Measurements from ENCODE around the gene ALAS1.
A peak's percentile ranks its signal among the peaks of the same experiment; 100 is the strongest.

Gene ALAS1

GRCh38 chr3:52236424-52236886 is 38.5 kb downstream of the ALAS1 start:
- no peak for TF ChIP-seq CTCF (IDR thresholded peaks at IDR 0.05)
- Mint-ChIP-seq H3K9me3 (no peaks in the 10 kb centered on the region), H3K27ac (no peak overlapping the region), H3K27me3 (ENCODE audit: low read depth, poor library complexity) (no peaks in the 10 kb centered on the region), H3K4me3 (no peak overlapping the region), H3K4me1 (peaks cover 52% of the 10 kb centered on the region), H3K36me3 (ENCODE audit: low read depth) (peaks cover 4% of the 10 kb centered on the region)
- no peak for DNase-seq

DNA sequence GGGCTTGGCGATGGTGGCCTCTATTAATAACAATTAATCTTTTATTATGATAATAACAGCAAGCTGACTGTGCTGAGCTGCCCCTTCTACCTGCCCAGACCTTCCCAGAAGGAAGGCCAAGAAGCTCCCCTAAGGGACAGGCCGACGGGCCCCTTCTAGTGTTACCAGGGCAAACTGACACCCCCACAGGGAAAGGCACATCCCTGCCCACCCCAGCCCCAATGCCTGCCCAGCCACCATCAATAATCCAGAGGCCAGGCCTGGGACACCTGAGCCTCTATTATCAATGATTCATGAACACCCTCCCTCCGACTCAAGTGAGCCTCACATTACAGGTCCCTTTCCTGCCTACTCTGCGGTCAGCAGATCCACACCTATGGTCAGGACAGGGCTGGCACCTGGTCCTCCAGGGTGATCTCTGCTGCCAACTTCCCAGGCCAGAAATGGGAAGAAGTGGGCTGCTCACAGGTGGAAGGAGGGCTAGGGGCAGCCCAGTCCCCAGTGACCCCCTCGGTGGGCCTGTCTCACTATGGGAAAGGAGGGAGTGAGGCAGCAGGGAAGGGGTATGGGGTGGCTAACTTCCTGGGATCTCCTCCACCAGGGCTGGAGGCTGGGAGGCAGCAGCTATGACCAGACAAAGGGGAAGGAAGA is 39.2 kb downstream of the ALAS1 start:
- Mint-ChIP-seq H3K4me3 (peak overlapping the region; percentile 50), H3K27me3 (ENCODE audit: low read depth, poor library complexity) (peaks cover under 1% of the 10 kb centered on the region), H3K9me3 (no peaks in the 10 kb centered on the region), H3K27ac (no peak overlapping the region), H3K4me1 (peaks cover 52% of the 10 kb centered on the region), H3K36me3 (ENCODE audit: low read depth) (peaks cover 6% of the 10 kb centered on the region)
- TF ChIP-seq CTCF (IDR thresholded peaks at IDR 0.05) = no peak
- DNase-seq = no peak

GRCh38 chr3:52237657-52238172 is 39.8 kb downstream of the ALAS1 start:
- Mint-ChIP-seq H3K4me3 (peak overlapping the region; percentile 91), H3K9me3 (no peaks in the 10 kb centered on the region), H3K36me3 (ENCODE audit: low read depth) (peaks cover 7% of the 10 kb centered on the region), H3K27me3 (ENCODE audit: low read depth, poor library complexity) (peaks cover 6% of the 10 kb centered on the region), H3K4me1 (peaks cover 52% of the 10 kb centered on the region), H3K27ac (no peak overlapping the region)
- no peak for DNase-seq
- no peak for TF ChIP-seq CTCF (IDR thresholded peaks at IDR 0.05)

GRCh38 chr3:52238193-52238760 is 40.3 kb downstream of the ALAS1 start:
- H3K36me3 Mint-ChIP-seq (ENCODE audit: low read depth) = peaks cover 7% of the 10 kb centered on the region
- peaks cover 4% of the 10 kb centered on the region for H3K9me3 Mint-ChIP-seq
- peak overlapping the region; percentile 91 for H3K4me3 Mint-ChIP-seq
- peaks cover 12% of the 10 kb centered on the region for H3K27me3 Mint-ChIP-seq (ENCODE audit: low read depth, poor library complexity)
- H3K4me1 Mint-ChIP-seq = peaks cover 52% of the 10 kb centered on the region
- H3K27ac Mint-ChIP-seq = no peak overlapping the region
- DNase-seq = no peak
- TF ChIP-seq CTCF (IDR thresholded peaks at IDR 0.05) = no peak

GRCh38 chr3:52238761-52239701 is 41.1 kb downstream of the ALAS1 start, which contains the start of gene TWF2:
Gene TWF2, minus strand, starts transcription at chr3:52239158. Its CDS starts 142 bp downstream, at chr3:52239016.
- H3K4me3 Mint-ChIP-seq = peak within 1 kb of the TSS; percentile 91
- peaks cover 52% of the 10 kb centered on the region for H3K4me1 Mint-ChIP-seq
- H3K9me3 Mint-ChIP-seq = peaks cover 7% of the 10 kb centered on the region
- peaks cover 19% of the 10 kb centered on the region for H3K27me3 Mint-ChIP-seq (ENCODE audit: low read depth, poor library complexity)
- H3K36me3 Mint-ChIP-seq (ENCODE audit: low read depth) = peaks cover 7% of the 10 kb centered on the region
- DNase-seq = peak; percentile 90
- no peak for TF ChIP-seq CTCF (IDR thresholded peaks at IDR 0.05)
- H3K27ac Mint-ChIP-seq = peak within 1 kb of the TSS; percentile 61

Measured in nephron progenitor cell (in vitro differentiated cells).